Motor neuron (in vitro differentiated cells): ENCODE data around the gene NFATC2. TPM values are rescaled to one million over a fixed set of nuclear protein-coding genes. Genes with fewer than 3 reads are reported as not detected.
A peak's percentile ranks its signal among the peaks of the same experiment; 100 is the strongest.

ENCODE experiments used
- ATAC-seq, 8 experiments: fragments of 200-7000 bp; cut with Tn5 transposase; replicated peaks in 6 of 8; 2 replicates each; pipeline ENCODE4 v1.8.0; 2021; ENCODE audit warnings: mild to moderate bottlenecking in 8 of 8, moderate library complexity in 8 of 8
- H3K27ac ChIP-seq, 2 donors: fragments of 250-450 bp; sonication (Bioruptor Pico); 2 replicates each; pipeline ENCODE4 v1.9.0; 2021; ENCODE audit warnings: antibody characterized with exemption in 2 of 2, mild to moderate bottlenecking in 2 of 2, moderate library complexity in 1 of 2
- H3K4me1 ChIP-seq, 2 donors: fragments of 250-450 bp; sonication (Bioruptor Pico); replicated peaks in 1 of 2; 2 replicates each; pipeline ENCODE4 v1.6.1; 2021; ENCODE audit warnings: antibody characterized with exemption in 2 of 2, mild to moderate bottlenecking in 2 of 2, moderate library complexity in 1 of 2
- H3K4me3 ChIP-seq, 5 donors: fragments of 250-450 bp; sonication (Bioruptor Pico); 2 replicates each; pipeline ENCODE4 v1.9.0; 2021; ENCODE audit warnings: antibody characterized with exemption in 5 of 5, mild to moderate bottlenecking in 5 of 5, moderate library complexity in 4 of 5
- WGBS, 10 experiments: fragments of 450-650 bp; shearing (Covaris generic); methylation state at CpG; one replicate each; pipeline ENCODE4 v1.0.0; 2022; 5-methylcytosine and 5-hydroxymethylcytosine counted together
- in situ Hi-C, 9 experiments: fragments of 400-800 bp; cut with MboI; loops; one replicate each; pipeline ENCODE4 v1.15.0; 2021; ENCODE audit warnings: low sequenced_read_pairs in 9 of 9, low pct_unique_long_range_greater_than_20kb in 2 of 9; ENCODE audit not compliant: unreplicated experiment in 9 of 9
- total RNA-seq, 8 experiments: library from RNA; unstranded; fragments of 300-600 nt; gene quantifications; 2 replicates each; pipeline versions ENCODE4 v1.2.3 to v1.2.4, GENCODE V29; 2022

The NFATC2 gene
- total RNA-seq, 8 experiments from 2014 or later = 0.11 to 9.7 (median 0.56) TPM

DNA sequence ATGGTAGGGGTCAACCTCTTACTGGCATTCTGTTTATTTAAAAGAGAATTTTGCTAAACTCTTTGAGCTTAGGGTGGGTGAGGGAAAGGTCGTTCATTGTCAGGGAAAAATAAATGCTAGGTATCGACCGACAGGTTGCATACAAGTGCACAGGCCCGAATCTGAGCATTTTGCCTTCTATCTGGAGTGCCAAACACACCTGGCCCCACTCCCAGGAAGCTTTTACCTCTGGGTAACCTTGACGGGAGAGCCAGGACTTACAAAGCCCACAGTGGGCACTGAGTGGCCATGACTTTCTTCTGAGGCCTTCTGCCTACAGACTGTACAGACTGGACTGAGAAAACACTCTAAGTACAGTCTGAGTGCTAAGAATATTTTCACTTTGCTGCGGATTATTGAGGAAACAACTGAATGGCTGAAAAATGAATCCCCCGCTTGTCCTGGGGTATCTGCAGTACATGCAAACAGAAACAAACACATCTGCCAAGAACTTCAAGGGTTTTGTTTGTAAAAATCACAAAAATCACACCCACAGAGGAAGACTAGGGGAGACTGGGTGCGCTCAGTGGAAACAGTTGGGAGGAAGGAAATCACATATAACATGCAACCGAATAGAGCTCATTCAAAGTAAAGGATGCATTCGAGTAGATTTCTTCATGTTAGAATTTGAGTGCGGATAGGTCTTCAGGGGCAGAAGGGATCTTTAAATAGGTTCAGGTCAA lies 152.8 kb downstream of the NFATC2 start:
- 45 to 100% (median 71%) methylated on average over 2 to 10 of the region's 11 CpGs for WGBS, 10 experiments

DNA sequence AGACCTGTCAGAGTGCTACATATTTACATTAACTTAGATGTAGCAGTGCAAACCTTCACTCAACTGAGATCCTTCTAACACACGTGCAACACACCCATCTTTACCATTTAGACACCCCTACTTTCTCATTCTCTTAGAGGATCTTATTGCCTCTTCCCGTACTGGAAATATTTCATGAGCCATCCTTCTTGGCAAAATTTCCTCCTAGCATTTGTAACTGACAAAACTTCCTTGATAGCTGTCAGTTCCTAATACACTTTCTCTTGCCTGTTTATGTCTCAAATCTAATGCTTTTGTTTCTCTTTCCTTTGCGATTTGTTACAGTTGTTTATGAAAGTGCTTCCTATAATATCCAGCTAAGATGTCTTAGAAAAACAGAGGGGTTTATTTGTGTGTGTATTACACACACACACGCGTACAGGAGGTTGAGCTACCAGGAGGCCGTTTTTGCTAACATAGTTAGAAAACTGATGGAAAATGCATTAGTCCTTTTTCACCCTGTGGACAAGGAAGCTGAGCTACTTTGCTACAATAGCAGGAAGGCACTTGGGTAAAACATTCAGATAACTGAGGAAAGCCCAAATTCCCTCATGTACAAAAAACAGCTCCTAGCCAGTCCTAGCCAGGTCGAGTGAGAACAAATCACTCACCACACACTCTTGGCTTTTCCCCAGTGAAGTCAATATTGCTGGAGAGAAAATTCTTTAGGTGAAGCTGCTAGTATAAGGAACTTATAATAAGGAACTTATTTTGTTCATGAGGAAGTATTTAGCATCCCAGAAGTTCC lies 153.6 kb downstream of the NFATC2 start:
- Histone ChIP-seq H3K4me1 (peaks cover 0 to 1% of the 10 kb centered on the region in 2 donors), H3K27ac (no peak overlapping the region), H3K4me3 (no peak overlapping the region)
- no peak for ATAC-seq
- in situ Hi-C loops = loop anchor here in 4 of 9 experiments (25.0 kb wide), 3 partner anchors 198 to 698 kb away; no protein-coding TSS in a partner anchor
- WGBS, 10 experiments = 0 to 82% (median 74%) methylated on average over 1 to 6 of the region's 7 CpGs; no CpG with 5 or more reads in 1 of the 10 experiments

More for the DNA sequence above, 152.8 kb downstream of the NFATC2 start:
- in situ Hi-C loops = loop anchor here in 4 of 9 experiments (25.0 kb wide), 3 partner anchors 198 to 698 kb away; no protein-coding TSS in a partner anchor
- H3K4me3 ChIP-seq = no peak overlapping the region
- H3K4me1 ChIP-seq = no peaks in the 10 kb centered on the region
- ATAC-seq = no peak
- H3K27ac ChIP-seq = no peak overlapping the region

DNA sequence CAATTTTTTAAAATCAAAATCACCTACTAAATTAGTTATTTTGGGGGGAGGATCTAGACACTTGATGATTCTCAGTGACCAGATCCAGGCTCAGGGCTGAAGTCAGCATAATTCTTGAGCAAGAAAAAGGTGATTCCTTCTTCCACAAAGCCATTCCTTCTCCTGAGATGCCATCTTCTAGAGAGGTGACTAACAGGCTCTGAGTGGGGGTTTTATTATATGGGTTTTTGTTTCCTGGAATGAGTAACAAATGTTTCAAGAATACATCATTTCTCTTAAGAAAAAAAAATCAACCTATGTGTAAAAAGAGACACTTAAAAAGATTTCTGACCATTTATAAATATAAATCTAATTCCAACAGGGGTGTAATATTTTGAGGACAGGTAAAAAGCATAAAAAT lies 154.3 kb downstream of the NFATC2 start:
- peaks cover 3 to 8% of the 10 kb centered on the region in 2 donors for H3K4me1 ChIP-seq
- no peak for ATAC-seq
- H3K27ac ChIP-seq = no peak overlapping the region
- H3K4me3 ChIP-seq = no peak overlapping the region
- in situ Hi-C loops = loop anchor here in 4 of 9 experiments (25.0 kb wide), 3 partner anchors 199 to 699 kb away; no protein-coding TSS in a partner anchor

DNA sequence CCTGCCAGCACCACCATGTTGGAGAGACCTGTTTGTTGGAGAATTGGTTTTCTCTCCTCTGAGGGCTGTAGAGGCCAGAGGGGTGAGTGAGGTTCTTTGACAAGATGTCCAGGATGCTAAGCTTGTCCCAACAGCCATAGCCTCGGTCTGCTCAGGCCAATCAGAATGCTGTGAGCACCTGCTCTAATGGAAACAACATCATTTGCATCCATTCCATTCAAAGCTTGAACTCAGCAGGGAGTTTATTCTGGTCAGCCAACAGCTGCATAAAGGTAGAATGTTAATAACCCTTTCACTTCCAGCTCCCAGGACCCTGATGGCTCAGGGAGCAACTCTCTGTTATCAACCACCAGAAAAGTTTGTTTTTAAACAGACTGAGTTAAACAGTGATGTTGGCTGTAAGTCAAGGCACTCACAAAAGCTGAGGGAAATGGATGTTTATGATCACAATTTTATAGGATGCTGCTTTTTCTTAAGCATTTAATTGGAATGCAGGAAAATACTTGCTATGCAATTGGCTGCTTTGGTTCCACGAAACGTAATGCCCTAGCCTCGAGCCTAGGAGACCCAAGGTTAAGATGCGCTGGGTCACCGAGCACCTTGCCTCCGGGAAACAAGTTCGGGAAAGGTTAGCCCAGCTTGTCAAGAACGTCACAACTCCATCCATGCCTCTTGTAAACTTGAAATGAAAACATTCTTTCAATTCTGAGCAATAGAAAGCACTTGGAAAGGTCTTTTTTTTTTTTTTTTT lies 155.2 kb downstream of the NFATC2 start:
- no peak overlapping the region for H3K27ac ChIP-seq
- no peak for ATAC-seq
- H3K4me1 ChIP-seq = peaks cover 9 to 10% of the 10 kb centered on the region in 2 donors
- in situ Hi-C loops = loop anchor here in 4 of 9 experiments (25.0 kb wide), 3 partner anchors 200 to 700 kb away; no protein-coding TSS in a partner anchor
- WGBS, 10 experiments = 29 to 94% (median 55%) methylated on average over 3 to 9 of the region's 9 CpGs
- no peak overlapping the region for H3K4me3 ChIP-seq

DNA sequence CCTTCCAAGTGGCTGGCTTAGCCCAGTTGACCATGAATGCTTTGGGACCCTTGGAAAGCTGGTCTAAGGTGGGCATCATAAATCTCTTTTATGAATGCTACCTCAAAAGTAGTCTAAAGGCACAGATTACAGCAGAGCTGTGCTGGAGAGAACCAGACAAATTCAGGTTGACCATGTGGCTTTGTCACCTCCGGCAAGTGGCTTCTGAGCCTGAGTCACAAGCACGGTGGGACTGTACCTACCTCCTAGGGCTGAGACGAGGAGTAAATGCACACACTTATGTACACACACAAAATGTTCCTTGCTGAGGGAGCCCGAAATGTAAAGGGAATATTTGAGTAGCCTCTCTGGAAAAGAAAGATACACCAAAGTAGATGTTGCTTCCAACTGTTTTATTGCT lies 155.9 kb downstream of the NFATC2 start:
- in situ Hi-C loops = loop anchor here in 4 of 9 experiments (25.0 kb wide), 3 partner anchors 201 to 701 kb away; no protein-coding TSS in a partner anchor
- peaks cover 9 to 10% of the 10 kb centered on the region in 2 donors for H3K4me1 ChIP-seq
- no peak overlapping the region for H3K4me3 ChIP-seq
- ATAC-seq = no peak
- no peak overlapping the region for H3K27ac ChIP-seq
- 61 to 100% (median 93%) methylated on average over 1 to 4 of the region's 4 CpGs; no CpG with 5 or more reads in 4 of the 10 experiments for WGBS, 10 experiments

DNA sequence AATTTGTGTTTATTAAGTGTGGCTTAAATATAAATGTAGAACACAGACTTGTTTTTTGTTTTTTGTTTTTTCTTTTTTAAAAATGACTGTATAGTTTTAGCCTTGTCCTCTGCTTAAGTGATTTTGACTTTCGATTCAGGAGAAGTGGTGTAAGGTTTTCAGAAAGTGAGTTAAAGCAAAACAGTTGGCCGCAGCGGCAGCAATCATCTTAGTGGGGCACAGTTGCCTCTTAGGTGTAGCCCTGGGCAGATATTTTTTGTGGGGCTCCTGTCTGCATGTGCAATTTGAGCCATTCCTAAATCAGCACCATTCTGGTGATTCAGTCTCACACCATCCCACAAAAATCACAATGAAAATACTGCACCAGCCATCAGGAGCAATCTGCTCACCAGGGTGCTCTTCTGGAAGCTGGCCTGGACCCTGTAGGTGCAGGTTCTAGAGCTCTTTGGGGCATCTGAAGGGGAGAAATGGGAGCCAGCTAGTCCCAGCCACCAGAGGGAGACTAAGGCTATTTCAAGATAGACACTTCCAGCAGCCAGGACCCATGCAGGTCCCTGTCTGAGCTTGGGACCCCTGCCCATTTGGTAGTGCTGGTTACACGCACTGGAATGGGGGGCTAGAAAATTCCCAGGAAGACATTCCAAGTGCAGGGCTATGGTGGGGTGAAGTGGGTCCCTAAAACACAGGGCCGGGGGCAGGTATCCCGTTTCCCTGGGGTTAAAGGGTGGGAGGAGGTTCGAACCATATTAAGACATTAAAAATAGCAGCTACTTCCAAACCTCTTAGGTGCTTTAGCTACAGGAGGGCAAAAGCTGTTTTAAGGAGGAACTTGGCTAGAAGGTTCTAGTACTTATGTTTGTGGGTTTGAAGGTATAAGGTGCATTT lies 156.6 kb downstream of the NFATC2 start:
- H3K27ac ChIP-seq = no peak overlapping the region
- H3K4me3 ChIP-seq = no peak overlapping the region
- WGBS, 10 experiments = 81 to 96% (median 83%) methylated on average over 2 to 6 of the region's 7 CpGs; no CpG with 5 or more reads in 2 of the 10 experiments
- ATAC-seq = peak in 4 of 8 experiments; percentile 37 to 80 (median 61)
- peaks cover 9 to 10% of the 10 kb centered on the region in 2 donors for H3K4me1 ChIP-seq
- in situ Hi-C loops = loop anchor here in 4 of 9 experiments (25.0 kb wide), 3 partner anchors 201 to 701 kb away; no protein-coding TSS in a partner anchor

DNA sequence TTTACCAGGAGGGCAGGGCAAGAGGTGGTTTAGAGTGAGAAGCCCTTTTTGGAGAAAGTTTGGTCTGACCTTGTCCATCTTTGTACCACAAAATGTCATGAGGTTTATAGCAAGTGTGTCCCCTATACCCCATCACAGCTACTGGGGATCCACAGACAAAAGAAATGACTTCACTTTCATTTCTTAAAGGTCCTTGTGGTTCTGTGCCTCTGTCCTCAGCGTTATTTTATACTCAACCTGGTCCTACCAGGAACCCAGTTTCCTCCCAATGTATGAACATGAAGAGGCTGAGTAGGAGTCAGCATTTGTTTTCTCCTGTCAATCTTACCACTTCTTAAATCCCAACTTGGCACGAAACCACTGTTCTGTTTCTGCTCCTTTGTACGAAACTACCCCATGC lies 157.6 kb downstream of the NFATC2 start:
- 87 to 100% (median 93%) methylated on average over 1 to 3 of the region's 3 CpGs; no CpG with 5 or more reads in 3 of the 10 experiments for WGBS, 10 experiments
- H3K4me1 ChIP-seq = peaks cover 9 to 10% of the 10 kb centered on the region in 2 donors
- in situ Hi-C loops = loop anchor here in 4 of 9 experiments (25.0 kb wide), 3 partner anchors 202 to 702 kb away; no protein-coding TSS in a partner anchor
- no peak overlapping the region for H3K4me3 ChIP-seq
- no peak overlapping the region for H3K27ac ChIP-seq
- ATAC-seq = no peak

DNA sequence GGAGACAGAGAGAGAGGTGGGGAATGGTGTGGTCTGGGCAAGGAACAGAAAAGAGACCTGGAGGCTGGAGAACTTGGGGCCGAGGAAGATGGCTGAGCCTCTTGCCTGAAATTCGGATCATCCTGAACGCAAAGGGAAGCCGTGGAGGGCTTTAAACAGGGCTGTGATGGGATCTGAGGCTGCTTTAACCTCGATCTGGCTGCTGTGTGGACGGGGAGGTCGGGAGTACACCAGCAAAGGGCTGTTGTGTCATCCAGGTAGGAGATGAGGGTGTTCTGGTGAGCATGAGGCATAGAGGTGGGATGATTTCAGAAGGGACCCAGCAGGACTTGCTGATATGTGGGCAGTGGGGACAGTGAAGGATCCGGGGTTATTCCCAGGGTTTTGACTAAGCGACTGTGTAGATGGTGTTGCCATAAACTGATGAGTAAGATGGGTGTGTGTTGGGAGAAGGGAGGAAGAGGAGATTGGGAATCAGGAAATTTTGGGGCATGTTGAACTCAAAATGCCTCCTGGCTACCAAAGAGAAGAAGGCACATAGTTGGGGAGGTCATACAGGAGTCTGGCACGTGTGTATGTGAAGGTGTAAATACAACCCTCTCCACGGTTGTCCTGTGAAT lies 158.5 kb downstream of the NFATC2 start:
- 16 to 88% (median 79%) methylated on average over 1 to 11 of the region's 11 CpGs for WGBS, 10 experiments
- ATAC-seq = no peak
- in situ Hi-C loops = loop anchor here in 4 of 9 experiments (25.0 kb wide), 3 partner anchors 203 to 703 kb away; no protein-coding TSS in a partner anchor
- Histone ChIP-seq H3K4me3 (no peak overlapping the region), H3K27ac (no peak overlapping the region), H3K4me1 (peaks cover 9 to 10% of the 10 kb centered on the region in 2 donors)

DNA sequence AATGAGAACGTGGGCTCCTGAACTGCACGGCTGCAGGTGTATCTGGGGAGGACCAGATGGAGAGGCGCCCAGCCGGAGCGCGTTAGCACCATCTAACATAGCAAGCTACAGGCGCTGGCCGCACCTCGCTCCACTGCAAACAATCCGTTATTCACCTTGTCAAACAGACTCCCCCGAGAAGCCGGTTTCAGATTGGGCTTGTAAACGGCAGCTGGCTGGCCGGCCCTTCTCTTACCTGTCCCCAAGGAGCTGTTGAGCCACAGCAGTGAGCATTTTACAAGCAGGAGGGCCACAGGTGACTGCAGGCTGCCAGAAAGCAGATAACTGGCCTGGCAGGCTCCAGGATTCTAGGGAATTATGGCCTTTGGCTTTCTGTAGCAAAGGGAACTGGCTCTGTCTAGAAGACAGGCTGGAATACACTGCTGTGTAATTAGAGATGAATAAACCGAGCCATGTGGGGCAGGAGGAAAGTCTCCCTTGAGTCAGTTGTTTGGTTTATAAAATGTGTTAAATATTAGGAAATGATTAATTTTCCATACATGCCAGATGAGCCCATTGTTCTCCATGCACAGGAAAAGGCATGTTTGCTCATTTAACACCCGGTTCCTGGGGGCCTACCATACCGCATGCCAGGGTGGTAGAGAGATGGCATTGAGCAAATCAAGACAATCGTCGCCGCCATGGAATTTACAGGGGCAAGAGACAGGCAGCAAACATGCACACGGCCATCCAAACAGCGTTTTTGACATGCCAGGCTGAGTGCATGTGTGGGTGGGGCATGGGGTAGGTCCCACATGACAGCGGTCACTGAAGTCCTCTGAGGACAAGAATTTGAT lies 159.3 kb downstream of the NFATC2 start:
- H3K4me3 ChIP-seq = no peak overlapping the region
- peak overlapping the region; percentile 2 to 40 for H3K27ac ChIP-seq
- peak in 5 of 8 experiments; percentile 63 to 92 (median 86) for ATAC-seq
- in situ Hi-C loops = loop anchor here in 4 of 9 experiments (25.0 kb wide), 3 partner anchors 204 to 704 kb away; no protein-coding TSS in a partner anchor
- 3 to 81% (median 68%) methylated on average over 3 to 10 of the region's 23 CpGs; no CpG with 5 or more reads in 2 of the 10 experiments for WGBS, 10 experiments
- peaks cover 9 to 10% of the 10 kb centered on the region in 2 donors for H3K4me1 ChIP-seq

DNA sequence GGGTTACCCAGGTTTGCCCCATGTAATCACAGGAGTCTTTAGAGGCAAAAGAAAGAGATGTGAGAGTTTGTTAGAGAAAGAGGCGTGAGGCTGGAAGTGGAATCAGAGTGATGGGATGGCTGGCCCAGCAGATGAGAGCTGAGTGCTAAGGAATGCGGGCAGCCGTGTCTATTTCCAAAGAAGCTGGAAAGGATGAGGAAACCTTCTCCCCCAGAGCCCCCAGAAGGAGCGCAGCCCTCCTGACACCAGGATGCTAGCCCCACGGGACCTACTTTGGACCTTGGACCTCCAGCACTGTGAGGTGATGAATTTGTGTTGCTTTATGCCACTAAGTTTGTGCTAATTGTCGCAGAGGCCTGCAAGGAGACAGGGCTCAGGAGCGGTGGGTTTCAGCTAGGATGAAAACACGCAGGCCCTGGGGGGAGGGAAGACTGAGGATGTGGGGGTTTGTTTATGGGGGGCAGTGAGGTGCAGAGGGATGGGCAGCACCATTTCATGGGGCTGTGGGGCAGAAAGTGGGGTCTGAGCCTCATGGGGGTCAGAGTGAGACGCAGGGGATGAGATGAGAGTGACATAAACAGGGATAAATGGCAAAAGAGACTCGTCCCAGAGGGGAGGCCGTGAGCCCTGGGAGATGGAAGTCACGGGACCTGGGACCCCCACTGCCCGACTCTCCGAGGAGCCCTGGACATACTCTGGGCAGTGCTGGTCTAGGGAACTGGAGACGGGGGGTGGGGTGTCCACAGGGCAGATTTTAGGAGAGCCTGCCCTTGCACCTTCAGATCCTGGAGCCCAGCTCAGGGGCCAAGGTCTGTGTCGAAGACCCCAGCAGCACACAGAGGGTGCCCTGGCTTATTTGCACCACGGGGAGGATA lies 160.2 kb downstream of the NFATC2 start:
- WGBS, 10 experiments = 40 to 94% (median 90%) methylated on average over 1 to 5 of the region's 17 CpGs; no CpG with 5 or more reads in 4 of the 10 experiments
- in situ Hi-C loops = loop anchor here in 4 of 9 experiments (25.0 kb wide), 3 partner anchors 205 to 705 kb away; no protein-coding TSS in a partner anchor
- peak in 4 of 8 experiments; percentile 12 to 32 (median 24) for ATAC-seq
- Histone ChIP-seq H3K4me3 (no peak overlapping the region), H3K27ac (peak overlapping the region in 1 of 2 donors; percentile 40), H3K4me1 (peaks cover 9 to 10% of the 10 kb centered on the region in 2 donors)
